A172 (cell line): Measurements from ENCODE around the gene PSAT1. TPM values are rescaled to one million over a fixed set of nuclear protein-coding genes. Genes with fewer than 3 reads are reported as not detected.
"Not testable (repeated sequence)": the region's sequence is repeated elsewhere in the genome, so short reads cannot be mapped to it uniquely, and the experiment has no call there.

Source experiments
- DNase-seq: peaks from one replicate; pipeline ENCODE4 v3.0.0-alpha.2; 2015; ENCODE audit warnings: low spot score
- total RNA-seq: library from RNA; depleted of rRNA; stranded (reverse); fragments of >200 nt; shearing (Covaris generic); gene quantifications from 2 replicates; pipeline ENCODE4 v1.2.3, GENCODE V29; 2014; rRNA removed

The PSAT1 gene
- 147 and 182 TPM in 2 replicates for total RNA-seq

DNA sequence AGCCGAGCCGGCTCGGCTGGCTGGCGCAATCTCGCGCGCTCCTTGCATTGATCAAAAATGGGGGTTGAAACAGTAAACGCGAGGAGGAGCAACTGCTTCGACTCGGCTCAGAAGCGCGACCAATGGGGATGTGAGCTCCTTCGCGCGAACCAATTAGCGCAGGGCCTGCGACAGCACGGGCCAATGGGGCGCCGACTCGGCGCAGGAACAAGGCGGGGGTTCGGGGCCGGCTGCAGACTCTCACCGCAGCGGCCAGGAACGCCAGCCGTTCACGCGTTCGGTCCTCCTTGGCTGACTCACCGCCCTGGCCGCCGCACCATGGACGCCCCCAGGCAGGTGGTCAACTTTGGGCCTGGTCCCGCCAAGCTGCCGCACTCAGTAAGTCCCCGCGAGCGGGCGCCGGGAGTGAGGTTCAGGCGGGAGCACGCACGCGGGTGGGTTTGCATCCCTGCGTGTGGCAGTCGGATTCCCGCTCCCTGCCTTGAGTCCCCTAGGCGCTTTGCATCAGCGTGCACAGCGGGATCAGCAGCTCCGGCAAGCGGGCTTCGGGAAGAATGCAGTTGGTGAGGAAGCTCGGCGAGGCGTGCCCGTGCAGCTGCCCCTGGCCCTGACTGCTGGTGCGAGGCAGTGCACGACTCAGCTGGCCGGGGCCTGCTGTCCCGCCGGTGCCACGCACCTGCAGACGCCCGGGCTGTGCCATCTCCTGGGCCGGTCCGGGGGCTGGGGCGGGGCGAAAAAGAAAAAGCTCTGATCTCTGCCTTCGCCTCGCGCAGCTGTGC is at the start of gene PSAT1:
Gene PSAT1 (plus strand): TSS at position 233 of the 779 bp plus-strand sequence. CDS start 86 bp downstream, at position 319.
- peak; percentile 96 for DNase-seq

- no peak for DNase-seq
These were observed 48.3 kb upstream of the PSAT1 start for GRCh38 chr9:78248635-78249034.

GRCh38 chr9:78249542-78249941 is 47.4 kb upstream of the PSAT1 start:
- no peak for DNase-seq

- no peak for DNase-seq
These were observed 44.3 kb upstream of the PSAT1 start for GRCh38 chr9:78252616-78253015.

DNA sequence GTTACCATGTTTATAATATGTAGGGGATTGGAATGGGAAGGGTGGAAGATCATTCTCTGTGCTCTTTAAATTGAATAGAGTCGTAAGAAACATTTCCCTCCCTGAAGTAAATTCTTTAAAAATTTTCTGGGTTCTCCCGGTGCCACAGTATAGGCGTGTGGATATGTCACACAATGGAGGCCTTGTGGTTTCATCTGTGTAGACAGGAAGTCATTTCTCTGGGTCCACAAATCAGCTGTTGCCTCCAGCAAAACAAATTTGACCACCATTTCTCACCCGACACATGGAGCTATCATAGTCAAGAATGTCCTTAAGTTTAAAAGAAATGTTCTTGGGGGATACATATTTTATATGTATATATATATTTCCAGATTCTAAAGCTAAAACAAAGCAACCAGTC is 43.6 kb upstream of the PSAT1 start:
- DNase-seq, result no peak

DNA sequence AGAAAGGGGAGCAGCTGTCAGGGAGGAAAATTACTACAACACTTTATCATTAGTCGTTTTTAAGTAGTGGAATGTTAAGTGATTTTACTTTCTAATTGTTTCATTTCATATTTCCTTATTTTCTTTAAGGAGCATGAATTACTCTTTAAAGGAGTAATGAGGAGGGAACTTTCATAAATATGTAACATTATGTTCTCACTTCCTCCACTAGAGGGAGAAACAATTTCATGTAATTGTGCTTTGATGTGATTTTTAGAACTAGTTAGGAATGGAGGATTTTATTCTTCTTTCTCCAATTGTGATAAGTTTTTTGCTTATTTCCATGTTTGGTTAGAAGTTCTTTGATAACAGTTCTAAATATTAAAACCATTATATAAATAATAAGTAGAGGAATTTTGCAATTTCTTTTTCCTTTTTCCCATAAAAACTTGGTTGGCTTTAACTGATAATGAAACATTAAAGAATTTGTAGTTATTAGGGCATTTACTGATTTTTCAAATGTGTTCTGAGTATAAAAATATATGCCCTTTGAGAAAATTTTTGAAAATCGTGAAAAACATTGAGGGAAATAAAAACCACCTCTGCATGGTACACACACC is 35.4 kb upstream of the PSAT1 start:
- peak; percentile 30 for DNase-seq

GRCh38 chr9:78262655-78263054 is 34.3 kb upstream of the PSAT1 start:
- DNase-seq, result no peak

DNA sequence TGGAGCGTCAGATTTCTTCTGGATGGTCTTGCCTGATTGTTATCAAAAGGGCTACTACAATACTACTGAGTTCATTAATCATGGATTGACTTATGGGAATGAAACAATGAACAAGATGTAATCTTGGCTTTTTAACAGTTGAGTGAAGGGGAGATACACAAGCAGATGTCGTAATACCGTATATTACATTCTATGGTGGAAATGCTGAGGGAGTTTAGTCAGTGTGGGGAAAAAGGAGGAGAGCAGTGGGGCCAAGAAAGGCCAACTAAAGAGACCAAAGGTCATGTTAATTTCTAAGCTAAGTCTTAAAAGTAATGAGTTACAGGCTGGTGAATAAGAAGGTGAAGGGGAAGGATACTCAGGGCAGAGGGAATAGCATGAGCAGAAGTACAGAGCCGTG is 29.0 kb upstream of the PSAT1 start:
- no peak for DNase-seq

DNA sequence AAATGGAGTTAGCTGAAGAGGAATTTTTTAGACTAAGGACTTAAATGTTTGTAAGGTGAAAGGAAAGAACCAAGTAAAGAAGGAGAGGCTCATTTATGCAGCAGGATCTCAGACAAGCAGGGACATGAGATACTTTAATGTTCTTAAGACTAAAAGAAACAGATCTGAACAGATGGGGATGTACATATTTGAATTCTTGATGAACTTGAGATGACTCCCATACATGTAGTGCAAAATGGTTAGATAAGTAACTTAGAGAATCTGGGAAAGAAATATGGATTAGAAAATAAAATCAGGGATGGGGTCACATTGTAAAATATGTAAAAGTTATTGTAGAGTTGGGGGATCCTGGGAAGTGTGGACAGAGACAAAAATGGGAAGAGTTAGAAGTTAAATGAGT is 27.1 kb upstream of the PSAT1 start:
- DNase-seq, result no peak

GRCh38 chr9:78272307-78272706 is 24.6 kb upstream of the PSAT1 start:
- no peak for DNase-seq

DNA sequence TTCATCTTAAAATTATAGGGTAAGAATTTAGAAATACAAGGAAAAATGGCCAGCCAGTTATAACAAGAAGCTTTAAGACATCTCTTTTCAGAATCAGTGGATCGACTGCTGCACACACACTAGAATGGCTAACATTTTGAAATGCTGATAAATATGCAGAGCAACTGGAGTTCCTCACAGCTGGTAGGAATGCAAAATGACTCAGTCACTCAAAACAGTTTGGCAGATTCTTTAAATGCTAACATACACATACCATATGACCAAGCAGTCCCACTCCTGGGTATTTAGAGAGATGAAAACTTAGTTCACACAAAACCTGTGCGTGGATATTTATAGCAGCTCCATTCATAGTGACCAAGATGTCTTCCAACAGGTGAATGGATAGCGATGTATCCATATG is 23.2 kb upstream of the PSAT1 start:
- no peak for DNase-seq

GRCh38 chr9:78278177-78278777 is 18.6 kb upstream of the PSAT1 start:
- no peak for DNase-seq

GRCh38 chr9:78278801-78279200 is 18.1 kb upstream of the PSAT1 start:
- DNase-seq, result no peak

GRCh38 chr9:78280982-78281668 is 15.8 kb upstream of the PSAT1 start:
- no peak for DNase-seq

DNA sequence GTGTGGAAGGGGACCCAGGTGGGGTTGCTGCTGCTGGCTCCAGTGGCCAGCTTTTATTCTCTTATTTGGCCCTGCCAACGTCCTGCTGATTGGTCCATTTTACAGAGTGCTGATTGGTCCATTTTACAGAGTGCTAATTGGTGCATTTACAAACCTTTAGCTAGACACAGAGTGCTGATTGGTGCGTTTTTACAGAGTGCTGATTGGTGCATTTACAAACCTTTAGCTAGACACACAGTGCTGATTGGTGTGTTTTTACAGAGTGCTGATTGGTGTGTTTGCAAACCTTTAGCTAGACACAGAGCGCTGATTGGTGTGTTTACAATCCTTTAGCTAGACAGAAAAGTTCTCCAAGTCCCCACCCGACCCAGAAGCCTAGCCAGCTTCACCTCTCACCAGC is 12.7 kb upstream of the PSAT1 start:
- not testable (repeated sequence) for DNase-seq

GRCh38 chr9:78286125-78286524 is 10.8 kb upstream of the PSAT1 start:
- DNase-seq, result no peak

DNA sequence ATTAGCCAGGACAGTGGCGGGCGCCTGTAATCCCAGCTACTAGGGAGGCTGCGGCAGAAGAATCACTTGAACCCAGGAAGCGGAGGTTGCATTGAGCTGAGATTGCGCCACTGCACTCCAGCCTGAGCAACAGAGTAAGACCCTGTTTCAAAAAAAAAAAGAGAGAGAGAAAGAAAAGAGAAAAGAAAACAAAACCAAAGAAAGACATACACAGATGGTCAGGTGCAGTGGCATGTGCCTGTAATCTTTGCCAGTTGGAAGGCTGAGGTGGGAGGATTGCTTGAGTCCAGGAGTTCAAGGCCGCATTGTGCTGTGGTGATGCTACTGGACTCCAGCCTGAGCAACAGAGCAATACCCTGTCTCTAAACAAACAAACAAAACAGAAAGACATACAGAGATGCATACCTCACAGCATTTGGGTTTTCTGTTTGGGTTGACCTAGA is 10.0 kb upstream of the PSAT1 start:
- no peak for DNase-seq

DNA sequence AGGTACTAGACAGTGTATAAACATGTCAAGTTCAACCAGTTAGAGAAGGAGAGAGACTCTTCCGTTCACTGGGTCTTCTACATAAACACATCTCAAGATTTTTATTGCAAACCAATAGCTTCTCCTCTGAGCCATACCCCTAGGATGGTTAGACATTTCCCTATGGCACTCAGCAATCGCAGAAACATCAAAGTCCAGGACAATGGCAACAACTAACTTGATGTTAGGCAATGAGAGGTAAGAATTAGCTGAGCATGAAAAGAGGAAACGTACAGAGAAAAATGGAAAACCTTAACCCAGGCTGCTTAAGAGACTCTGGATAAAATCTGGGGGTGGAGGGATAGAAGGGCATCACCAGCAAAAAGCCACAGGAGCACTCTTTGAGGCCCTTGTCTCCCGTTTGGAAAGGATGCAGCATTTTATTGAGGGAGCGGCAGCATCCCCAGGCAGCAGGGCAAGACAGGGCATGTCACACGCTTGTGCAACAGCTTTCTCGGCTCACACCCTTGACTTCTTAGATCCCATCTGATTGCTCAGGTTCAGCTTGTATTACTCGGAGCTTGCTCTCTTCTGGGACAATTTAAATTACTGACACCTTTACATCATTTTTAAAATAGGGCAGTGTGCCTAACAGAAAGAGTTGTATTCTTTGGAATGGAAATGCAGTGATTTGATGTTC is 8.6 kb upstream of the PSAT1 start:
- no peak for DNase-seq

- no peak for DNase-seq
These were observed 7.5 kb upstream of the PSAT1 start for GRCh38 chr9:78289474-78289873.

DNA sequence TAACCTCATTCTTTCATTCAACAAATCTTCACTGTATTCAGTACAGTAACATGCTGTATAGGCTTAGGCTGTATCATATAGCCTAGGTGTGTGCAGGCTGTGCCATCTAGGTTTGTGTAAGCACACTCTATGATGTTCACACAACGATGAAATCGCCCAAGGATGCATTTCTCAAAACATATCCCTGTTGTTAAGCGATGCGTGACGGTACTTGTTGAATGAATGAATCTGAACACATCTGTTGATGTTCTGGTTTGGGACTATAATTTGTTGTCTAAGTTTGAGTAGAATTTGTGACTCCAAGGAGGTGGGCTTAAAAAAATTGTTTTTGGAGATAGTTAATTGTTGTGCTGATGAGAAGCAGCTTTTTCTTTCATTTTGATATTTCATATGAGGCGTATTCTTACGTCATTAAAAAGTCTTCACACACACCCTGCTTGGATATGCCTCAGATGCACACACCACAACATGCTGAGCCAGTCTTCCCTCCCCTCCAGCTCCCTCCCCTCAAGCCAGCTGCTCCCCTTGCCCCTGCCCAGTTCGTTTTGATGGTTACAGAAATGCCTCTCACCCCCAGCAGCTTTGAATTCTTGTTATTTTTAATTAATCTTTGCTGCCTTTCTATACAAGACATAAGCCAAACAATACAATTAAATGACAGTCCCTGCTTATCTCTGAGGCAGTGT is 5.5 kb upstream of the PSAT1 start:
- DNase-seq, result no peak

GRCh38 chr9:78292026-78292425 is 4.9 kb upstream of the PSAT1 start:
- no peak for DNase-seq
